Measurements from ENCODE around the gene COL8A1.
A peak's percentile ranks its signal among the peaks of the same experiment; 100 is the strongest.

The COL8A1 gene

DNA sequence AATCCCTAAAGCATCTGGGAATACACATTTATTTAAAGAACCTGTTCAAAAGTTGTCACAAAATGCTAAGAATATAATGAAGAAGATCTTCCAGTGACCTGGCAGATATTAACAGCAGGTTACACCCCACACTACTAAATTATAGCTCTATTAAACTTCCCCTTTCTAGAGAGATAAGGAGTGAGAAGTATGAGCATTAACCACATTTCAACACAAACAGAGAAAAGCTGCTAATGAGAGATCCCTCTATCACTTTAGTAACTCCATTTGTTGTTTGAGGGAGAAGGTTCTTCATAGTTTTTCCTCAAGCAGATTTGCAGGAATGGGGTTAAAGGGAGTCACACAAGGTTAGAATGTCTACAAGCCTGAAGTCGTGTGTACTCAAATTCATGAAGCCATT lies 3.6 kb downstream of the COL8A1 start:
- TF ChIP-seq YY1 (IDR thresholded peaks at IDR 0.05; ENCODE audit: low read depth) (no peak), EP300 (IDR thresholded peaks at IDR 0.05; ENCODE audit: borderline replicate concordance) (no peak), ZBTB7A (IDR thresholded peaks at IDR 0.05; ENCODE audit: low read depth) (no peak), RAD21 (IDR thresholded peaks at IDR 0.05; ENCODE audit: low read depth) (no peak), CEBPB (IDR thresholded peaks at IDR 0.05) (no peak), TCF12 (IDR thresholded peaks at IDR 0.05; ENCODE audit: low read depth) (no peak), EGR1 (IDR thresholded peaks at IDR 0.05) (no peak), NFIC (IDR thresholded peaks at IDR 0.05) (no peak), CREB1 (IDR thresholded peaks at IDR 0.05; ENCODE audit: low read depth) (no peak), TEAD4 (IDR thresholded peaks at IDR 0.05) (no peak), TAF1 (IDR thresholded peaks at IDR 0.05; ENCODE audit: low read depth) (no peak), FOXM1 (IDR thresholded peaks at IDR 0.05; ENCODE audit: borderline replicate concordance, low read depth) (no peak)
- TF ChIP-seq, protein P1, sequence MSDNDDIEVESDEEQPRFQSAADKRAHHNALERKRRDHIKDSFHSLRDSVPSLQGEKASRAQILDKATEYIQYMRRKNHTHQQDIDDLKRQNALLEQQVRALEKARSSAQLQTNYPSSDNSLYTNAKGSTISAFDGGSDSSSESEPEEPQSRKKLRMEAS (IDR thresholded peaks at IDR 0.05), result no peak
- TF ChIP-seq, protein P2, sequence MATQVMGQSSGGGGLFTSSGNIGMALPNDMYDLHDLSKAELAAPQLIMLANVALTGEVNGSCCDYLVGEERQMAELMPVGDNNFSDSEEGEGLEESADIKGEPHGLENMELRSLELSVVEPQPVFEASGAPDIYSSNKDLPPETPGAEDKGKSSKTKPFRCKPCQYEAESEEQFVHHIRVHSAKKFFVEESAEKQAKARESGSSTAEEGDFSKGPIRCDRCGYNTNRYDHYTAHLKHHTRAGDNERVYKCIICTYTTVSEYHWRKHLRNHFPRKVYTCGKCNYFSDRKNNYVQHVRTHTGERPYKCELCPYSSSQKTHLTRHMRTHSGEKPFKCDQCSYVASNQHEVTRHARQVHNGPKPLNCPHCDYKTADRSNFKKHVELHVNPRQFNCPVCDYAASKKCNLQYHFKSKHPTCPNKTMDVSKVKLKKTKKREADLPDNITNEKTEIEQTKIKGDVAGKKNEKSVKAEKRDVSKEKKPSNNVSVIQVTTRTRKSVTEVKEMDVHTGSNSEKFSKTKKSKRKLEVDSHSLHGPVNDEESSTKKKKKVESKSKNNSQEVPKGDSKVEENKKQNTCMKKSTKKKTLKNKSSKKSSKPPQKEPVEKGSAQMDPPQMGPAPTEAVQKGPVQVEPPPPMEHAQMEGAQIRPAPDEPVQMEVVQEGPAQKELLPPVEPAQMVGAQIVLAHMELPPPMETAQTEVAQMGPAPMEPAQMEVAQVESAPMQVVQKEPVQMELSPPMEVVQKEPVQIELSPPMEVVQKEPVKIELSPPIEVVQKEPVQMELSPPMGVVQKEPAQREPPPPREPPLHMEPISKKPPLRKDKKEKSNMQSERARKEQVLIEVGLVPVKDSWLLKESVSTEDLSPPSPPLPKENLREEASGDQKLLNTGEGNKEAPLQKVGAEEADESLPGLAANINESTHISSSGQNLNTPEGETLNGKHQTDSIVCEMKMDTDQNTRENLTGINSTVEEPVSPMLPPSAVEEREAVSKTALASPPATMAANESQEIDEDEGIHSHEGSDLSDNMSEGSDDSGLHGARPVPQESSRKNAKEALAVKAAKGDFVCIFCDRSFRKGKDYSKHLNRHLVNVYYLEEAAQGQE (IDR thresholded peaks at IDR 0.05; ENCODE audit: low read depth), result no peak
- TF ChIP-seq, protein P3, sequence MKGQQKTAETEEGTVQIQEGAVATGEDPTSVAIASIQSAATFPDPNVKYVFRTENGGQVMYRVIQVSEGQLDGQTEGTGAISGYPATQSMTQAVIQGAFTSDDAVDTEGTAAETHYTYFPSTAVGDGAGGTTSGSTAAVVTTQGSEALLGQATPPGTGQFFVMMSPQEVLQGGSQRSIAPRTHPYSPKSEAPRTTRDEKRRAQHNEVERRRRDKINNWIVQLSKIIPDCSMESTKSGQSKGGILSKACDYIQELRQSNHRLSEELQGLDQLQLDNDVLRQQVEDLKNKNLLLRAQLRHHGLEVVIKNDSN (IDR thresholded peaks at IDR 0.05), result no peak

DNA sequence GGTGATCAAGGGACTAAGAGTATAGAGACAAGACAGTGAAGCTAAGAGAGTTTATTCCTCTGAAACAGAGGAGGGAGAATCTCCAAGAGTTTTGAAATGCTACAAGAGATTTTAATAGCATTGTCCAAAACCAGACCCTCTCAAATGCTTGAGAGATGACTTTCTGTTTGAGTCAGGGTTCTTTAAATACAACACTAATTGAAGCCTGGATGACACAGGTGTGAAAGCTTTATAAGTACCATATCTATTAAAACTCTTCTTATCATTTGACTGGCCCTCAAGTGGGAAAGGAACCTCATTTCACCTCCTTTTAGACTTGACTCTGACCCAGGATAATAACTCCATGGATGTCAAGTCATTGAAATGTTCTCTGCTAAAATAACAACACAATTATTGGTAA lies 5.6 kb downstream of the COL8A1 start:
- TF ChIP-seq, protein P3 (IDR thresholded peaks at IDR 0.05), result no peak
- no peak for TF ChIP-seq TEAD4 (IDR thresholded peaks at IDR 0.05)
- no peak for TF ChIP-seq TCF12 (IDR thresholded peaks at IDR 0.05; ENCODE audit: low read depth)
- TF ChIP-seq, protein P1 (IDR thresholded peaks at IDR 0.05), result no peak
- no peak for TF ChIP-seq ZBTB7A (IDR thresholded peaks at IDR 0.05; ENCODE audit: low read depth)

DNA sequence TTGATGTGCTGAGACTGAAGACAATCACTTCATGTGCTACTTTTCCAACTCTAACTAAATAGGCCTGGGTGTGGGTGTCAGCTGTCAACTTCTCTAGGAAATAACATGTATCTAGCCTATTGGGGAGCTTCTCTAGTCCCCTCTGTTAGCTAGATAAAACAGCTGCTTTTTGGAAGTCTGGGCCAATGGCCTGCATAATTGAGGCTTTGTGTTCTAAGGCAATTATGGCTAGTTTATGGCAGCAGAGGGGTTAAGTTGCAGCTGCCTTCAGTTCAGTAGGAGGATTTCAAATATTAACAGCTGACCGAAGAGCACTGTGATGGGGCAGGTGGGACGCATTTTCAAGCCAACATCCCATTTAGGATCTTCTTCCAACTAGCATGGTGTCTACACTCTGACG lies 6.4 kb downstream of the COL8A1 start:
- TF ChIP-seq, protein P2 (IDR thresholded peaks at IDR 0.05; ENCODE audit: low read depth), result no peak
- TF ChIP-seq EGR1 (IDR thresholded peaks at IDR 0.05), result no peak

DNA sequence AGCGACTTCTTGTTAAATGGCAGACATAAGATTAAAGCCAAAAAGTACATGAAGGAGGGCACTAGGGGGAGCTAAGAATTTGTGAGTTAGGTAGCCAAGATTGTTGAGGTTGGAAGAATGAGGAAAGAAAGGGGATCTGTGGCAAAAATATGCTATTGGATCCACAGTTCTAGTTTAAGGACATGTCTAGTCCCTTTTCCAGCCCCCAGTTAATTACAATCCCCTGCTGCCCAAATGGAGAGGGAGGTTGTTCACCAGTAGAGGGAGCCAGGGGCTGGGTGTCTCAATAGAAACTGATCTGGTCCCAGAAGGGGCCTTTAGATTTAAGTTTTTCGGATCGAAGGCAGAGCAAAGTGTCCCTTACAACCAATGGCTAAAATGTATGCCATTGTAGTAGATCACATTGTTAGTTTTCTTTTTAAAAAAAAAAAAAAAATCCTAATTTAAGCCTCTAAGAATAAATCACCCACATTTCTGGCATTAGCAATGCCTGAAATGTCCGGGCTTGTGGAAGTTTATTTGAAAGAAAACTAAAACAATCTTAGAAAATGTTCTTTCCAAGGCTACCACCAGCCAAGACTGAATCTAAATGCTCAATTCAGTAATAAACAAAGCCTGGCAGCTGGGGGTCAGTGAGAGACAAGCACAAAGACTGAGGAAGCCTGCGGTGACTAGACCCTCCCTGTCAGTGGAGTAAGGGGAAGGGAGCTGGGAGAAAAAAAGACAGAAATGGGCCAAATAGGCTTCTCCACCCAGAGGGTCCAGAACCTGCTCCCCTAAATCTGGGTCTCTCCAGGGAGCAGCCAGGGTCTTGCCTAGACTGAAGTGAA lies 7.1 kb downstream of the COL8A1 start:
- TF ChIP-seq, protein P1 (IDR thresholded peaks at IDR 0.05), result no peak
- TF ChIP-seq FOXM1 (IDR thresholded peaks at IDR 0.05; ENCODE audit: borderline replicate concordance, low read depth) (no peak), EP300 (IDR thresholded peaks at IDR 0.05; ENCODE audit: borderline replicate concordance) (no peak), TAF1 (IDR thresholded peaks at IDR 0.05; ENCODE audit: low read depth) (no peak), RAD21 (IDR thresholded peaks at IDR 0.05; ENCODE audit: low read depth) (peak; percentile 68), EGR1 (IDR thresholded peaks at IDR 0.05) (no peak), TCF12 (IDR thresholded peaks at IDR 0.05; ENCODE audit: low read depth) (no peak)
- TF ChIP-seq, protein P2 (IDR thresholded peaks at IDR 0.05; ENCODE audit: low read depth), result no peak
- TF ChIP-seq, protein P3 (IDR thresholded peaks at IDR 0.05), result no peak
